GM21786 (cell line): ENCODE measurements around the gene ROBO1.

Experiments
- ATAC-seq: cut with Tn5 transposase; IDR thresholded peaks from one replicate; pipeline ENCODE4 v1.9.1; 2021; ENCODE audit not compliant: unreplicated experiment

ROBO1 gene

GRCh38 chr3:79028916-79029315, 738.9 kb downstream of the ROBO1 start:
- ATAC-seq: no peak

- ATAC-seq: no peak
Observed at GRCh38 chr3:79027593-79027992, 740.2 kb downstream of the ROBO1 start.

GRCh38 chr3:79019924-79020173, 747.9 kb downstream of the ROBO1 start:
- ATAC-seq: no peak

- ATAC-seq: peak; percentile 67
Observed at GRCh38 chr3:79019137-79019923, 748.5 kb downstream of the ROBO1 start.

GRCh38 chr3:79018671-79019136, 749.1 kb downstream of the ROBO1 start:
- peak; percentile 34 for ATAC-seq

- no peak for ATAC-seq
Observed at GRCh38 chr3:79018265-79018664, 749.5 kb downstream of the ROBO1 start.

- ATAC-seq: no peak
Observed at GRCh38 chr3:79016587-79017376, 751.0 kb downstream of the ROBO1 start.

- no peak for ATAC-seq
Observed at GRCh38 chr3:79015854-79016253, 751.9 kb downstream of the ROBO1 start.

GRCh38 chr3:79012946-79013362, 754.8 kb downstream of the ROBO1 start:
- no peak for ATAC-seq

GRCh38 chr3:79012530-79012913, 755.3 kb downstream of the ROBO1 start:
- ATAC-seq: no peak

- no peak for ATAC-seq
Observed at GRCh38 chr3:79011821-79012529, 755.8 kb downstream of the ROBO1 start.

- no peak for ATAC-seq
Observed at GRCh38 chr3:79009861-79010260, 757.9 kb downstream of the ROBO1 start.

GRCh38 chr3:79006077-79006476, 761.7 kb downstream of the ROBO1 start:
- no peak for ATAC-seq

- ATAC-seq: no peak
Observed at GRCh38 chr3:79005084-79005483, 762.7 kb downstream of the ROBO1 start.

- ATAC-seq: no peak
Observed at GRCh38 chr3:79003994-79004393, 763.8 kb downstream of the ROBO1 start.

GRCh38 chr3:79002465-79003372, 765.1 kb downstream of the ROBO1 start:
- no peak for ATAC-seq

- ATAC-seq: no peak
Observed at GRCh38 chr3:79001255-79001654, 766.5 kb downstream of the ROBO1 start.

GRCh38 chr3:78999139-78999538, 768.7 kb downstream of the ROBO1 start:
- ATAC-seq: no peak

GRCh38 chr3:78995087-78995486, 772.7 kb downstream of the ROBO1 start:
- no peak for ATAC-seq

- ATAC-seq: no peak
Observed at GRCh38 chr3:78994174-78995027, 773.4 kb downstream of the ROBO1 start.
